PC-3 (cell line): ENCODE data around the gene ETV5. TPM values are rescaled to one million over a fixed set of nuclear protein-coding genes. Genes with fewer than 3 reads are reported as not detected.

Experiments used
- ATAC-seq: fragments of 200-7000 bp; cut with Tn5 transposase; 2 replicates; pipeline ENCODE4 v1.9.1; 2020; ENCODE audit warnings: mild to moderate bottlenecking, moderate library complexity
- BruUV-seq: library from RNA; stranded (reverse); fragments of 400-500 nt; replicated peaks from 2 replicates; lab custom pipeline; 2021; lab: Mats Ljungman, UMichigan
- CTCF ChIA-PET: fragments of 300-600 bp; sonication (Branson Sonifier 250); formaldehyde crosslinking; loops from one replicate; lab custom pipeline; 2022; ENCODE audit warnings: antibody characterized with exemption; lab: Charles Lee
- POLR2A ChIA-PET: fragments of 300-600 bp; sonication (Branson Sonifier 250); formaldehyde crosslinking; loops from one replicate; lab custom pipeline; 2022; ENCODE audit warnings: antibody characterized with exemption; ENCODE audit not compliant: unreplicated experiment; lab: Charles Lee
- DNase-seq: peaks from one replicate; pipeline ENCODE4 v3.0.0-alpha.2; 2015
- H2AFZ ChIP-seq: fragments of 300-600 bp; sonication (generic); 2 replicates; pipeline ENCODE4 v1.6.0; 2016; ENCODE audit warnings: antibody characterized with exemption, low read length
- H3F3A ChIP-seq: fragments of 300-600 bp; sonication (generic); one replicate; pipeline ENCODE4 v1.6.0; 2017; ENCODE audit warnings: antibody characterized with exemption, low read length, control low read depth, mild to moderate bottlenecking; ENCODE audit not compliant: unreplicated experiment
- H3K27ac ChIP-seq: fragments of 300-600 bp; sonication (generic); 2 replicates; pipeline ENCODE4 v1.5.1; 2016; ENCODE audit warnings: mild to moderate bottlenecking, low read length
- H3K27me3 ChIP-seq: fragments of 300-600 bp; sonication (generic); 2 replicates; pipeline ENCODE4 v1.6.1; 2016; ENCODE audit warnings: low read length, mixed read lengths
- H3K36me3 ChIP-seq: fragments of 300-600 bp; sonication (generic); 2 replicates; pipeline ENCODE4 v1.6.1; 2016; ENCODE audit warnings: low read depth, mixed run types, low read length, mixed read lengths
- H3K4me1 ChIP-seq: fragments of 300-600 bp; sonication (generic); 2 replicates; pipeline ENCODE4 v1.5.1; 2016; ENCODE audit warnings: low read length; ENCODE audit not compliant: insufficient read depth
- H3K4me2 ChIP-seq: fragments of 300-600 bp; sonication (generic); 2 replicates; pipeline ENCODE4 v1.6.0; 2016; ENCODE audit warnings: low read length
- H3K4me3 ChIP-seq: fragments of 300-600 bp; sonication (generic); 2 replicates; pipeline ENCODE4 v1.5.1; 2016; ENCODE audit warnings: mild to moderate bottlenecking, low read length, mixed read lengths
- H3K79me2 ChIP-seq: fragments of 300-600 bp; sonication (generic); 2 replicates; pipeline ENCODE4 v1.6.1; 2017; ENCODE audit warnings: low read length, mixed read lengths
- H3K9ac ChIP-seq: fragments of 300-600 bp; sonication (generic); 2 replicates; pipeline ENCODE4 v1.6.0; 2016; ENCODE audit warnings: mild to moderate bottlenecking, low read length
- H3K9me2 ChIP-seq: fragments of 300-600 bp; sonication (generic); replicated peaks from 2 replicates; pipeline ENCODE4 v1.6.1; 2016; ENCODE audit warnings: mixed run types, low read length, mixed read lengths
- H3K9me3 ChIP-seq: fragments of 300-600 bp; sonication (generic); 2 replicates; pipeline ENCODE4 v1.6.1; 2016; ENCODE audit warnings: low read length, mixed read lengths
- H4K20me1 ChIP-seq: fragments of 300-600 bp; sonication (generic); 2 replicates; pipeline ENCODE4 v1.6.1; 2016; ENCODE audit warnings: low read length, mixed read lengths
- EZH2 ChIP-seq: fragments of 300-600 bp; sonication (generic); IDR thresholded peaks from one replicate; pipeline ENCODE4 v1.6.1; 2017; ENCODE audit warnings: antibody characterized with exemption, mild to moderate bottlenecking, low read length; ENCODE audit not compliant: unreplicated experiment
- EZH2phosphoT487 ChIP-seq: fragments of 300-600 bp; sonication (generic); IDR thresholded peaks from 2 replicates; pipeline ENCODE4 v1.6.1; 2018; ENCODE audit warnings: mild to moderate bottlenecking, antibody characterized with exemption, low read length, borderline replicate concordance
- intact Hi-C: fragments of 100-400 bp; cut with micrococcal nuclease; formaldehyde crosslinking; loops from 2 replicates; pipeline ENCODE4 v1.9.0; 2023
- total RNA-seq: library from RNA; depleted of rRNA; stranded (reverse); fragments of >200 nt; gene quantifications from 2 replicates; pipeline ENCODE4 v1.2.3, GENCODE V29; 2014
- TF ChIP-seq, protein P1 (sequence below): fragments of 300-600 bp; sonication (generic); conservative IDR thresholded peaks from 2 replicates; pipeline ENCODE4 v1.5.1; 2017; ENCODE audit warnings: antibody characterized with exemption, low read depth, mild to moderate bottlenecking, low read length

Gene ETV5
- total RNA-seq, 1 experiment from 2014 or later = 60.6 TPM

GRCh38 chr3:186095561-186096081 lies 13.3 kb downstream of the ETV5 start:
- H3K4me3 ChIP-seq = no peak overlapping the region
- no peaks in the 10 kb centered on the region for H3K9me3 ChIP-seq
- no peak overlapping the region for H3K4me2 ChIP-seq
- H3K79me2 ChIP-seq = no peaks in the 10 kb centered on the region
- H3F3A ChIP-seq = no peaks in the 10 kb centered on the region
- peaks cover 14% of the 10 kb centered on the region; the same call in 1 of the 2 replicates for H3K36me3 ChIP-seq
- no peaks in the 10 kb centered on the region for H4K20me1 ChIP-seq
- TF ChIP-seq EZH2 (no peak), EZH2phosphoT487 (no peak)
- TF ChIP-seq, protein P1, sequence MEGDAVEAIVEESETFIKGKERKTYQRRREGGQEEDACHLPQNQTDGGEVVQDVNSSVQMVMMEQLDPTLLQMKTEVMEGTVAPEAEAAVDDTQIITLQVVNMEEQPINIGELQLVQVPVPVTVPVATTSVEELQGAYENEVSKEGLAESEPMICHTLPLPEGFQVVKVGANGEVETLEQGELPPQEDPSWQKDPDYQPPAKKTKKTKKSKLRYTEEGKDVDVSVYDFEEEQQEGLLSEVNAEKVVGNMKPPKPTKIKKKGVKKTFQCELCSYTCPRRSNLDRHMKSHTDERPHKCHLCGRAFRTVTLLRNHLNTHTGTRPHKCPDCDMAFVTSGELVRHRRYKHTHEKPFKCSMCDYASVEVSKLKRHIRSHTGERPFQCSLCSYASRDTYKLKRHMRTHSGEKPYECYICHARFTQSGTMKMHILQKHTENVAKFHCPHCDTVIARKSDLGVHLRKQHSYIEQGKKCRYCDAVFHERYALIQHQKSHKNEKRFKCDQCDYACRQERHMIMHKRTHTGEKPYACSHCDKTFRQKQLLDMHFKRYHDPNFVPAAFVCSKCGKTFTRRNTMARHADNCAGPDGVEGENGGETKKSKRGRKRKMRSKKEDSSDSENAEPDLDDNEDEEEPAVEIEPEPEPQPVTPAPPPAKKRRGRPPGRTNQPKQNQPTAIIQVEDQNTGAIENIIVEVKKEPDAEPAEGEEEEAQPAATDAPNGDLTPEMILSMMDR = no peak
- H3K4me1 ChIP-seq = peaks cover 12% of the 10 kb centered on the region; the same call in 1 of the 2 replicates
- ChIA-PET CTCF (no interaction called here), POLR2A (no interaction called here)
- DNase-seq = no peak
- no peak overlapping the region for H3K27ac ChIP-seq
- no TSS peak for BruUV-seq
- ATAC-seq = no peak
- H3K9me2 ChIP-seq = no peaks in the 10 kb centered on the region
- intact Hi-C loops = no loop called here
- no peaks in the 10 kb centered on the region for H3K27me3 ChIP-seq
- H3K9ac ChIP-seq = no peak overlapping the region
- no peak overlapping the region for H2AFZ ChIP-seq

DNA sequence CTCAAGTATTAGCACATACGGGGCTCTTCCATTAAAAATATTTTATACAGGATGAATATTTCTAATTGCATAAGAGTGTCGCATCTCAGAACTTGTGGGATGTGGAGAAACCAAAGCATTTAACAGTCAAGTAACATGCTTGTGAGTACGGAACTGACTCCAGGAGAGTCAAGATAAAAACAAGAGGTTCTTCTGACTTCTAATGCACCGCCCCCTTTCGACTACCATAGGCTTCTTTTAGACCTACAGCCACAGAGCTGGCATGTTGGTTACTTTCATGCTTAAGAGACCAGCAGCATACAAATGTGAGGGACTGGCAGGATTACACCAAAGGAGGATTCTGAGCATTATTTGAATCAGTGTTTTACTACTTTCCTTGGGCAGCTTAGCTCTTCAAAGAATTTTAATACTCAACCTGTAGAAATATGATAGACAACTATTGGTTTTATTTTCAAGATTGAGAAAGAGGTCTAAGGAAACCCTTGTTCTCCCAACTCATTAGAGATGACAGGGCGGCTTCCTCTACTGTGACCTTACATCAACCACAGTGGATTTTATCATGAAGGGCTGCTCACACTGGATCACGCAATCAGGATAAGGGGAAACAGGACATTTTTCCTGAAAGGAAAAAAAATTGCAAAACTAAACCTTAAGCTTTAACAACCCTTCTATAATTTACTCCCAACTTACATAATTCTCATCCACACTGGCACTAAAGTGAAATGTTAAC lies 14.0 kb downstream of the ETV5 start:
- Histone ChIP-seq H3K4me1 (peaks cover 12% of the 10 kb centered on the region; the same call in 1 of the 2 replicates), H3K4me3 (no peak overlapping the region), H2AFZ (no peak overlapping the region), H3K27me3 (no peaks in the 10 kb centered on the region), H3K79me2 (no peaks in the 10 kb centered on the region), H3K4me2 (no peak overlapping the region), H4K20me1 (no peaks in the 10 kb centered on the region), H3K9me3 (no peaks in the 10 kb centered on the region), H3F3A (no peaks in the 10 kb centered on the region), H3K36me3 (peaks cover 14% of the 10 kb centered on the region; the same call in 1 of the 2 replicates), H3K27ac (no peak overlapping the region), H3K9ac (no peak overlapping the region), H3K9me2 (no peaks in the 10 kb centered on the region)
- TF ChIP-seq EZH2phosphoT487 (no peak), EZH2 (no peak)
- TF ChIP-seq, protein P1 = no peak
- BruUV-seq = no TSS peak
- intact Hi-C loops = no loop called here
- CTCF ChIA-PET = no interaction called here
- ATAC-seq = no peak
- no peak for DNase-seq
- POLR2A ChIA-PET = interaction anchor here (0.7 kb wide), 1 partner anchor 315 kb away, joined by 3 read pairs; no protein-coding TSS in a partner anchor

- H2AFZ ChIP-seq = no peak overlapping the region
- POLR2A ChIA-PET = interaction anchor here (0.7 kb wide), 1 partner anchor 316 kb away, joined by 3 read pairs; no protein-coding TSS in a partner anchor
- no TSS peak for BruUV-seq
- H3K36me3 ChIP-seq = peaks cover 14% of the 10 kb centered on the region; the same call in 1 of the 2 replicates
- H3K9ac ChIP-seq = no peak overlapping the region
- H3K27ac ChIP-seq = no peak overlapping the region
- no peaks in the 10 kb centered on the region for H3K9me3 ChIP-seq
- H3K9me2 ChIP-seq = no peaks in the 10 kb centered on the region
- intact Hi-C loops = no loop called here
- H3K27me3 ChIP-seq = no peaks in the 10 kb centered on the region
- no peak overlapping the region for H3K4me2 ChIP-seq
- H3K79me2 ChIP-seq = no peaks in the 10 kb centered on the region
- H3K4me1 ChIP-seq = peaks cover 12% of the 10 kb centered on the region; the same call in 1 of the 2 replicates
- no peak for DNase-seq
- CTCF ChIA-PET = no interaction called here
- H4K20me1 ChIP-seq = no peaks in the 10 kb centered on the region
- TF ChIP-seq EZH2phosphoT487 (no peak), EZH2 (no peak)
- TF ChIP-seq, protein P1 = no peak
- no peaks in the 10 kb centered on the region for H3F3A ChIP-seq
- ATAC-seq = no peak
- H3K4me3 ChIP-seq = no peak overlapping the region
Observed at GRCh38 chr3:186094271-186094670, 14.6 kb downstream of the ETV5 start.
